IPS DF 4.7 (cell line): ENCODE results near the gene STARD3NL.
A peak's percentile ranks its signal among the peaks of the same experiment; 100 is the strongest.
"Not testable (repeated sequence)": the region's sequence is repeated elsewhere in the genome, so short reads cannot be mapped to it uniquely, and the experiment has no call there.

Experiments used
- DNase-seq: peaks from one replicate; pipeline ENCODE4 v3.0.0-alpha.2; 2013; ENCODE audit warnings: low spot score; ENCODE audit errors: extremely low read depth

The STARD3NL gene

GRCh38 chr7:38222481-38223096 is 44.5 kb downstream of the STARD3NL start:
- DNase-seq = peak; percentile 33

GRCh38 chr7:38223306-38223705 is 45.3 kb downstream of the STARD3NL start:
- no peak for DNase-seq

- DNase-seq = no peak
Measured at GRCh38 chr7:38224392-38224791, 46.3 kb downstream of the STARD3NL start.

GRCh38 chr7:38229386-38229785 is 51.3 kb downstream of the STARD3NL start:
- no peak for DNase-seq

- no peak for DNase-seq
Measured at GRCh38 chr7:38229884-38230642, 52.0 kb downstream of the STARD3NL start.

- no peak for DNase-seq
Measured at GRCh38 chr7:38232502-38233366, 54.7 kb downstream of the STARD3NL start.

- not testable (repeated sequence) for DNase-seq
Measured at GRCh38 chr7:38234759-38235158, 56.7 kb downstream of the STARD3NL start.

- no peak for DNase-seq
Measured at GRCh38 chr7:38235606-38236005, 57.6 kb downstream of the STARD3NL start.

- not testable (repeated sequence) for DNase-seq
Measured at GRCh38 chr7:38239129-38239528, 61.1 kb downstream of the STARD3NL start.

GRCh38 chr7:38241071-38241470 is 63.0 kb downstream of the STARD3NL start:
- DNase-seq = no peak

GRCh38 chr7:38242814-38243213 is 64.8 kb downstream of the STARD3NL start:
- DNase-seq = no peak

- not testable (repeated sequence) for DNase-seq
Measured at GRCh38 chr7:38243345-38243744, 65.3 kb downstream of the STARD3NL start.

GRCh38 chr7:38244516-38244915 is 66.5 kb downstream of the STARD3NL start:
- no peak for DNase-seq

- no peak for DNase-seq
Measured at GRCh38 chr7:38245409-38245977, 67.4 kb downstream of the STARD3NL start.

- DNase-seq = no peak
Measured at GRCh38 chr7:38248069-38248567, 70.1 kb downstream of the STARD3NL start.

GRCh38 chr7:38249849-38250248 is 71.8 kb downstream of the STARD3NL start:
- DNase-seq = not testable (repeated sequence)

- no peak for DNase-seq
Measured at GRCh38 chr7:38257350-38257677, 79.3 kb downstream of the STARD3NL start.

- DNase-seq = not testable (repeated sequence)
Measured at GRCh38 chr7:38259157-38259556, 81.1 kb downstream of the STARD3NL start.

GRCh38 chr7:38261601-38262000 is 83.6 kb downstream of the STARD3NL start:
- DNase-seq = not testable (repeated sequence)

GRCh38 chr7:38262026-38262425 is 84.0 kb downstream of the STARD3NL start:
- DNase-seq = not testable (repeated sequence)

GRCh38 chr7:38262545-38262944 is 84.5 kb downstream of the STARD3NL start:
- no peak for DNase-seq
